ENCODE measurements around the gene PTPDC1.

GRCh38 chr9:94083384-94083783, 880 bp upstream of the PTPDC1 start:
- TF ChIP-seq RXRA (IDR thresholded peaks at IDR 0.05) (no peak), ZBTB33 (IDR thresholded peaks at IDR 0.05) (no peak), CTCF (IDR thresholded peaks at IDR 0.05; ENCODE audit: low read depth, low read length, missing input control) (no peak), SP1 (IDR thresholded peaks at IDR 0.05) (no peak), REST (IDR thresholded peaks at IDR 0.05) (no peak), TAF1 (conservative IDR thresholded peaks at IDR 0.05) (no peak)
